ENCODE measurements around the gene ZBTB26. TPM values are rescaled to one million over a fixed set of nuclear protein-coding genes. Genes with fewer than 3 reads are reported as not detected.

Gene ZBTB26, protein sequence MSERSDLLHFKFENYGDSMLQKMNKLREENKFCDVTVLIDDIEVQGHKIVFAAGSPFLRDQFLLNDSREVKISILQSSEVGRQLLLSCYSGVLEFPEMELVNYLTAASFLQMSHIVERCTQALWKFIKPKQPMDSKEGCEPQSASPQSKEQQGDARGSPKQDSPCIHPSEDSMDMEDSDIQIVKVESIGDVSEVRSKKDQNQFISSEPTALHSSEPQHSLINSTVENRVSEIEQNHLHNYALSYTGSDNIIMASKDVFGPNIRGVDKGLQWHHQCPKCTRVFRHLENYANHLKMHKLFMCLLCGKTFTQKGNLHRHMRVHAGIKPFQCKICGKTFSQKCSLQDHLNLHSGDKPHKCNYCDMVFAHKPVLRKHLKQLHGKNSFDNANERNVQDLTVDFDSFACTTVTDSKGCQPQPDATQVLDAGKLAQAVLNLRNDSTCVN
- 7.3 TPM for polyA plus RNA-seq (2012; ENCODE audit: missing spikeins)

DNA sequence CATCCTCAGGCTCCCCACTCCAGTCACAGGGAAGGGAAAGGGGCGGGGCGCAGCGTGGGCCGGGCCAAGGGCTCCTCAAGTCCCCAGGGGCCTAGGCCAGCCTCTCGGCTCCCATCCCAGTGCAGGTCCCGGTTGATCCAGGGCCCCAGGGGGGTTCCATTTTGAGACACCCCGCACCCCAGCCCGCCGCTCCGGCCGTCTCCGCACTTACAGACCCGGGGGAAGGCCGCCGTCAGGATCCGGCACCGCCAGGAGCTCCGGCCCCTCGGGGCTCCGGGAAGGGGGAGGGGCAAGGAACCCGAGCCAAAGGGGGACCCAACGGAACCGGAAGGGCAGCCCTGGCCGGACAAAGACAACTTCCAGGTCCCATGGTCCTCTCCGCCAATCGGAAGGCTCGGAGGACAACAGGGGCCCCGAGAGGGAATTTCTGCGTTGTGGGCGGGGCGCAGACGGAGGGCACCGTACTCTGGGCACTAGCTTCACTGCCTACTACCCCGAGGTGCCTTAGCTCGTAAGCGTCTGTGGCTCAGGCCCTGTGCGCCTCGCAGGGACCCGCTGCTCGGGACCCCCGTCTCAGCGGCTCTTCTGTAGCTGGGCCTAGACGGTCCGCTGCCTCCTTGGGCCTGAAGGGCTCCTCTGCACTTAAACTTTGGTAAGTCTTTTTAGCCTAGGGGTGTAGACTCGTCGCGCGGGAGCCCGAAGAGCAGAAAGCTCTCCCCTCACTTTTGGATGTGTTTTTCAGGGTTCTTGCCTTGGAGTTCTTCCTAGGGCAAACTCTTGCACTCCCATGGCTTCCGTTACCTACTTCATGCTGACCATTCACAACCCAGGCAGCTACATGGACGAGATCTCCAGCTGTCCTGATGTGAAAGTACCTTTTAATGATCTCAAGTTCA is at the start of gene ZBTB26:
Gene ZBTB26, minus strand, starts transcription at position 287 of the 896 bp plus-strand sequence. CDS start 11,578 bp downstream, outside the sequence.
- DNase-seq (ENCODE audit: insufficient read length) (peak; percentile 95), FAIRE-seq (peak; percentile 76)
- TF ChIP-seq TAF1 (IDR thresholded peaks at IDR 0.05; ENCODE audit: borderline replicate concordance, low read depth, low read length) = peak; percentile 72
- TF ChIP-seq POLR2A (IDR thresholded peaks at IDR 0.05; ENCODE audit: low read depth, low read length) = peak; percentile 84
- TF ChIP-seq POLR2AphosphoS5 (IDR thresholded peaks at IDR 0.05; ENCODE audit: low read depth, low read length) = peak; percentile 79

DNA sequence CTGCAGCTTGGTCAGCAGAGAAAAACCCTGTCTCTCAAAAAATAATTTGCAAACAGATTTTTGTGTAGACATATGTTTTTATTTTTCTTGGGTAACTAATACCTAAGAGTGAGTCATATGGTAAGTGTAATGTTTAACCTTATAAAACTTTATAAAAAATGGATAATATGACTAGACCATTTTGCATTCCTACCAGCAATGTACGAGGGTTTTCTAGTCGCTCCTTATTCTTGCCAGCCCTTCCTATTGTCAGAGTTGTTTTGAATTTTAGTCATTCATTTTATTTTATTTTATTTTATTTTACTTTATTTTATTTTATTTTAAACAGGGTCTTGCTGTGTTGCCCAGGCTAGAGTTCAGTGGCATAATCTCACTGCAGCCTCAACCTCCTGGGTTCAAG is 47.3 kb upstream of the ZBTB26 start:
- DNase-seq (ENCODE audit: insufficient read length) (no peak), FAIRE-seq (no peak)
- TF ChIP-seq TAF1 (IDR thresholded peaks at IDR 0.05; ENCODE audit: borderline replicate concordance, low read depth, low read length) = no peak
- no peak for TF ChIP-seq POLR2A (IDR thresholded peaks at IDR 0.05; ENCODE audit: low read depth, low read length)
- no peak for TF ChIP-seq POLR2AphosphoS5 (IDR thresholded peaks at IDR 0.05; ENCODE audit: low read depth, low read length)

- FAIRE-seq = no peak
- TF ChIP-seq TAF1 (IDR thresholded peaks at IDR 0.05; ENCODE audit: borderline replicate concordance, low read depth, low read length) = no peak
- TF ChIP-seq POLR2A (IDR thresholded peaks at IDR 0.05; ENCODE audit: low read depth, low read length) = no peak
- TF ChIP-seq POLR2AphosphoS5 (IDR thresholded peaks at IDR 0.05; ENCODE audit: low read depth, low read length) = no peak
- DNase-seq (ENCODE audit: insufficient read length) = no peak
These were observed 43.9 kb upstream of the ZBTB26 start for GRCh38 chr9:122975196-122975595.

GRCh38 chr9:122961139-122961538 is 29.8 kb upstream of the ZBTB26 start:
- TF ChIP-seq POLR2A (IDR thresholded peaks at IDR 0.05; ENCODE audit: low read depth, low read length) (no peak), POLR2AphosphoS5 (IDR thresholded peaks at IDR 0.05; ENCODE audit: low read depth, low read length) (no peak), TAF1 (IDR thresholded peaks at IDR 0.05; ENCODE audit: borderline replicate concordance, low read depth, low read length) (no peak)
- DNase-seq (ENCODE audit: insufficient read length) (no peak), FAIRE-seq (no peak)

- no peak for DNase-seq (ENCODE audit: insufficient read length)
- no peak for TF ChIP-seq POLR2A (IDR thresholded peaks at IDR 0.05; ENCODE audit: low read depth, low read length)
- no peak for TF ChIP-seq POLR2AphosphoS5 (IDR thresholded peaks at IDR 0.05; ENCODE audit: low read depth, low read length)
- TF ChIP-seq TAF1 (IDR thresholded peaks at IDR 0.05; ENCODE audit: borderline replicate concordance, low read depth, low read length) = no peak
- FAIRE-seq = no peak
These were observed 24.6 kb upstream of the ZBTB26 start for GRCh38 chr9:122955961-122956360.

GRCh38 chr9:122954253-122954691 is 23.0 kb upstream of the ZBTB26 start:
- no peak for TF ChIP-seq POLR2AphosphoS5 (IDR thresholded peaks at IDR 0.05; ENCODE audit: low read depth, low read length)
- TF ChIP-seq TAF1 (IDR thresholded peaks at IDR 0.05; ENCODE audit: borderline replicate concordance, low read depth, low read length) = no peak
- TF ChIP-seq POLR2A (IDR thresholded peaks at IDR 0.05; ENCODE audit: low read depth, low read length) = no peak
- DNase-seq (ENCODE audit: insufficient read length) (no peak), FAIRE-seq (no peak)

- no peak for DNase-seq (ENCODE audit: insufficient read length)
- TF ChIP-seq POLR2AphosphoS5 (IDR thresholded peaks at IDR 0.05; ENCODE audit: low read depth, low read length) = no peak
- no peak for TF ChIP-seq TAF1 (IDR thresholded peaks at IDR 0.05; ENCODE audit: borderline replicate concordance, low read depth, low read length)
- TF ChIP-seq POLR2A (IDR thresholded peaks at IDR 0.05; ENCODE audit: low read depth, low read length) = no peak
- no peak for FAIRE-seq
These were observed 19.7 kb upstream of the ZBTB26 start for GRCh38 chr9:122951056-122951455.

GRCh38 chr9:122950263-122950662 is 19.0 kb upstream of the ZBTB26 start:
- DNase-seq (ENCODE audit: insufficient read length) = no peak
- TF ChIP-seq POLR2A (IDR thresholded peaks at IDR 0.05; ENCODE audit: low read depth, low read length) (no peak), POLR2AphosphoS5 (IDR thresholded peaks at IDR 0.05; ENCODE audit: low read depth, low read length) (no peak), TAF1 (IDR thresholded peaks at IDR 0.05; ENCODE audit: borderline replicate concordance, low read depth, low read length) (no peak)

DNA sequence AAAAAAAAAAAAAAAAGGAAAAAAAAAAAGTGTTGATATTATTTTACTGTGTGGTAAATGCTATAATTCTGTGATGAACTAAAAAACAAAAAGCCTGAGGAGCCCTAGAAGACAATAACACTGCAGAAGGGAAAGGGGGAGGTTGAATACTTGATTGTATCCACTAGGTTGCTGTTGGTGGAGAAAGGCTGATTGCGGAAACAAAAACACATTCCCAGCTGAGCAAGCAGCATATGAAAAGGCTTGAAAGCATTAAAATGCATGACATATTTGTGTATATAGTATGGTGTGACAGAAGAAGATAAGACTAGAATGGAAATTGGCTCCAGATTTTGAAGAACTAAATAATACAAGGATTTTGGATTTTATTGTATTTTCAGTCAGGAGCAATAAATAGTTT is 18.4 kb upstream of the ZBTB26 start:
- DNase-seq (ENCODE audit: insufficient read length) (no peak), FAIRE-seq (no peak)
- TF ChIP-seq POLR2A (IDR thresholded peaks at IDR 0.05; ENCODE audit: low read depth, low read length) (no peak), TAF1 (IDR thresholded peaks at IDR 0.05; ENCODE audit: borderline replicate concordance, low read depth, low read length) (no peak), POLR2AphosphoS5 (IDR thresholded peaks at IDR 0.05; ENCODE audit: low read depth, low read length) (no peak)

More at GRCh38 chr9:122950263-122950662, 19.0 kb upstream of the ZBTB26 start:
- no peak for FAIRE-seq

DNA sequence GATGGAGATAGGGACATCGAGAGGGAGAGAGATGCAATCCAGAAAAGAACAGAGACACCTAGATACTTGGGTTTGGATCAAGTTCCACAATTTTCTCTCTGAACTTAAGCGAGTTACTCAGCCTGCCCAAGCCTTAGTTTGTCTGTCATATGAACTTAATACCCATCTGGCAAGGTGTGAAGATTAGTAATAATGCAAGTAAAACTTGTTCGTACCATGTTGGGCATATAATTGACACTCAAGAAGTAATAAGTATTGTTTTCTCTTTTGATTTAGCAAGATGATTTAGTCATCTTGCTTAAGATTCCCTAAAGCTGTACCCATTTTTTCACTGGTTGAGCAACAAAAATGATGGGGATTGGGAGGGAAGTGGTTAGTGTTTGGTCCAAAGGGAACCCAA is 17.0 kb upstream of the ZBTB26 start:
- DNase-seq (ENCODE audit: insufficient read length) (no peak), FAIRE-seq (no peak)
- TF ChIP-seq POLR2AphosphoS5 (IDR thresholded peaks at IDR 0.05; ENCODE audit: low read depth, low read length) = no peak
- no peak for TF ChIP-seq TAF1 (IDR thresholded peaks at IDR 0.05; ENCODE audit: borderline replicate concordance, low read depth, low read length)
- TF ChIP-seq POLR2A (IDR thresholded peaks at IDR 0.05; ENCODE audit: low read depth, low read length) = no peak

- DNase-seq (ENCODE audit: insufficient read length) (no peak), FAIRE-seq (no peak)
- no peak for TF ChIP-seq POLR2A (IDR thresholded peaks at IDR 0.05; ENCODE audit: low read depth, low read length)
- no peak for TF ChIP-seq TAF1 (IDR thresholded peaks at IDR 0.05; ENCODE audit: borderline replicate concordance, low read depth, low read length)
- TF ChIP-seq POLR2AphosphoS5 (IDR thresholded peaks at IDR 0.05; ENCODE audit: low read depth, low read length) = no peak
These were observed 15.2 kb upstream of the ZBTB26 start for GRCh38 chr9:122946461-122947005.
